Activated T-cell treated with anti-CD3 and anti-CD28 coated beads, Interleukin-2, amount 50 U/mL, for 72 hours (primary cell): ENCODE measurements around the gene CELF5. TPM values are rescaled to one million over a fixed set of nuclear protein-coding genes. Genes with fewer than 3 reads are reported as not detected.
"Not testable (repeated sequence)": the region's sequence is repeated elsewhere in the genome, so short reads cannot be mapped to it uniquely, and the experiment has no call there.

Experiments used
- ATAC-seq, 2 donors: fragments of 150-1000 bp; cut with Tn5 transposase; replicated peaks in 1 of 2; 2 replicates each; pipeline ENCODE4 v1.10.0; 2021; ENCODE audit warnings: moderate library complexity in 2 of 2, mild to moderate bottlenecking in 1 of 2
- DNase-seq, 2 donors: peaks; one replicate each; pipeline ENCODE4 v3.0.0; 2021 to 2022; ENCODE audit warnings: mixed read lengths in 1 of 2
- H3K27ac Mint-ChIP-seq: one replicate; pipeline ENCODE4 v1.8.0; 2022; ENCODE audit warnings: mild to moderate bottlenecking, moderate library complexity, mixed read lengths
- H3K27me3 Mint-ChIP-seq: one replicate; pipeline ENCODE4 v1.8.0; 2022; ENCODE audit warnings: low read depth, mixed read lengths
- H3K36me3 Mint-ChIP-seq, 2 donors: one replicate each; pipeline ENCODE4 v1.8.0; 2022; ENCODE audit warnings: mixed read lengths in 2 of 2, mild to moderate bottlenecking in 1 of 2; ENCODE audit not compliant: insufficient read depth in 2 of 2
- H3K4me1 Mint-ChIP-seq: one replicate; pipeline ENCODE4 v1.8.0; 2022; ENCODE audit warnings: low read depth, mixed read lengths
- H3K4me3 Mint-ChIP-seq, 2 donors: one replicate each; pipeline ENCODE4 v1.8.0; 2022; ENCODE audit warnings: mild to moderate bottlenecking in 2 of 2, mixed read lengths in 2 of 2, moderate library complexity in 2 of 2
- H3K9me3 Mint-ChIP-seq, 2 donors: one replicate each; pipeline ENCODE4 v1.8.0; 2022; ENCODE audit warnings: mixed read lengths in 2 of 2
- total RNA-seq, 2 donors: library from RNA; stranded (reverse); gene quantifications; one replicate each; pipeline ENCODE4 v1.2.3, GENCODE V29; 2022

CELF5 gene
- total RNA-seq, 2 donors from 2014 or later, result 0.17 to 0.42 TPM

DNA sequence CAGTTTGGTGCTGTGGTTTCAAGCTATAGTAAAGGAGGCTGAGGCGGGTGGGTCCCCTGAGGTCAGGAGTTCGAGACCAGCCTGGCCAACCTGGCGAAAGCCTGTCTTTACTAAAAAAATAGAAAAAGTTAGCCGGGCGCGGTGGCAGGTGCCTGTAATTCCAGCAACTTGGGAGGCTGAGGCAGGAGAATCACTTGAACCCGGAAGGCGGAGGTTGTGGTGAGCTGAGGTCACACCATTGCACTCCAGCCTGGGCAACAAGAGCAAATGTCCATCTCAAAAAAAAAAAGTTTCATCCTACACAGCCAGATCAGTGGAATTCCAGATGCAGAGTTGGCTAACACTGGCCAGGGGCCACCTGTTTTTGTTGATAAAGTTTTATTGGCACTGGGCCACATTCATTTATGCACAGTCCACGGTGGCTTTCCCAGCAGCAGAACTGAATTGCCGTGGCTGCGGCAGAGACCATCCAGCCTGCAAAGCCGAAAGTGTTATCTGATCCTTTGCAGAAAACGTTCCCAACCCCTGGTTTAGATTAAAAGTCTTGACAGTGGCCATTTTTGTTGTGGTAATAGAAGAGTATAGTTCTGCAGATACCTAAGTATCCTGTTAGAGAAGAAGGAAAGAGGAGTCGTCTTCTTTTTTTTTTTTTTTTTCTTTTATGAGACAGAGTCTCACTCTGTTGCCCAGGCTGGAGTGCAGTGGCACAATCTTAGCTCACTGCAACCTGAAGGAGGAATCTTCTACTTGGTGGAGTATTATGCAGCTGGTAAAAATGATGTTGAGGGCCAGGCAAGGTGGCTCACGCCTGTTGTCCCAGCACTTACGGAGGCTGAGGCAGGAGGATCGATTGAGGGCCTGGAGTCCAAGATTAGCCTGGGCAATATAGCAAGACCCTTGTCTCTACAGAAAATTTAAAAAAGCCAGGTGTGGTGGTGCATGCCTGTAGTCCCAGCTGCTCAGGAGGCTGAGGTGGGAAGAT lies 30.1 kb upstream of the CELF5 start:
- no peak overlapping the region for H3K27ac Mint-ChIP-seq

DNA sequence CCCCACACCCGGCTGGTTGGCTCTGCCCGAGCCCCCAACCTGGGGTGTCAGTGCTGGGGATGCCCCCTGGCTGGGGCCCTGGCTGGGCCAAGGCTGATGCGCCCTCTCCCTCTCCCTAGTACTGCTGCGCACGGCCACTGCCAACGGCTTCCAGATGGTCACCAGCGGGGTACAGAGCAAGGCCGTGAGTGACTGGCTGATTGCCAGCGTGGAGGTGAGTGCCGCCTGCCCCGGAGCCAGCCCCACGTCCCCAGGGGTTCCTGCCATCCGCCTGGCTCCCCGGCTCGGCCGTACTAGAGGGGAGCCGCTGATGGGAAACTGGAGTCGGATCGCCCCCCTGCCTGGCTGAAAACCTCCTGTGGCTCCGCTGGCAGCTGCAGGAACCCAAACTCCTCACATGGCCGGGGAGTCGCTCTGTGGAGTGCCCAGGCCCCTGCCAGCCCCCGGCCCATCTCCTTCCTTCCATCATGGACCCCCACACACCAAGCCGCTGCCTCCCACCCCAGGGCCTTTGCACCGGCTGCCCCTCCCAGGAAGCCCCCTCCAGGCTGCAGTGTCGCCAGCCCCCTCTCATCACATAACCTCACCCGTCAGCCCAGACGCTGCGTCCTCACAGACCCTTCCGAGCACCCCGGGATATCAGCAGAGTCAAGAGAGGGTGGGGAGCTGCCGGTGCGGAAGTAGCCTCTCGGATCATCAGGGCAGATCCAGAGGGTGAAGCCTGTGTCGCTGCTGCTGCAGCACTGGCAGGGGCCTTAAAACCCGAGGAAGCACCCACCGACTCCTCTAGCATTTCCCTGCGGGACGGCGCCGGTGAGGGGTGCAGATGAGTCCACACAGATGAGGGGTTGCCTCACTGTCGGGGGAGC lies 28.2 kb upstream of the CELF5 start:
- no peak overlapping the region for H3K27ac Mint-ChIP-seq
- H3K4me3 Mint-ChIP-seq, result no peak overlapping the region
- DNase-seq (no peak), ATAC-seq (no peak)
- no peaks in the 10 kb centered on the region for H3K9me3 Mint-ChIP-seq
- H3K36me3 Mint-ChIP-seq, result peaks cover 0 to 2% of the 10 kb centered on the region in 2 donors
- H3K4me1 Mint-ChIP-seq, result no peaks in the 10 kb centered on the region
- H3K27me3 Mint-ChIP-seq, result no peaks in the 10 kb centered on the region

More for the DNA sequence above, 30.1 kb upstream of the CELF5 start:
- Mint-ChIP-seq H3K4me1 (no peaks in the 10 kb centered on the region), H3K27me3 (no peaks in the 10 kb centered on the region), H3K9me3 (no peaks in the 10 kb centered on the region), H3K4me3 (no peak overlapping the region), H3K36me3 (peaks cover 0 to 2% of the 10 kb centered on the region in 2 donors)
- ATAC-seq, result no peak
- no peak for DNase-seq

DNA sequence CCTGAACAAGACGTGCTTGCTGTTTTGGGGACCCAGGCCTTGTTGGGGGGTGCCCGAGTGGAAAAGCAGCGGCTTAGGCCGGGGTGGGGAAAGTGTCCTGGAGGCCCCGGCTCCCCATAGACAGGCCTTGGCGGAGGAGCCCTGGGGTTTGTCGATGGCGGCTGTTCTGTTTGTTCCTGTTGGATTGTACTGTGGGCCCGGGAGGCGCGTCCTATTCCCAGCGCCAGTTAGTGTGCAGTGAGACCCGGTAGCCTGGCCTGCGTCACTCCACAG lies 27.6 kb upstream of the CELF5 start:
- H3K9me3 Mint-ChIP-seq, result no peaks in the 10 kb centered on the region
- no peaks in the 10 kb centered on the region for H3K4me1 Mint-ChIP-seq
- no peaks in the 10 kb centered on the region for H3K27me3 Mint-ChIP-seq
- peaks cover 0 to 2% of the 10 kb centered on the region in 2 donors for H3K36me3 Mint-ChIP-seq
- no peak overlapping the region for H3K4me3 Mint-ChIP-seq
- no peak for DNase-seq
- H3K27ac Mint-ChIP-seq, result no peak overlapping the region
- ATAC-seq, result no peak

DNA sequence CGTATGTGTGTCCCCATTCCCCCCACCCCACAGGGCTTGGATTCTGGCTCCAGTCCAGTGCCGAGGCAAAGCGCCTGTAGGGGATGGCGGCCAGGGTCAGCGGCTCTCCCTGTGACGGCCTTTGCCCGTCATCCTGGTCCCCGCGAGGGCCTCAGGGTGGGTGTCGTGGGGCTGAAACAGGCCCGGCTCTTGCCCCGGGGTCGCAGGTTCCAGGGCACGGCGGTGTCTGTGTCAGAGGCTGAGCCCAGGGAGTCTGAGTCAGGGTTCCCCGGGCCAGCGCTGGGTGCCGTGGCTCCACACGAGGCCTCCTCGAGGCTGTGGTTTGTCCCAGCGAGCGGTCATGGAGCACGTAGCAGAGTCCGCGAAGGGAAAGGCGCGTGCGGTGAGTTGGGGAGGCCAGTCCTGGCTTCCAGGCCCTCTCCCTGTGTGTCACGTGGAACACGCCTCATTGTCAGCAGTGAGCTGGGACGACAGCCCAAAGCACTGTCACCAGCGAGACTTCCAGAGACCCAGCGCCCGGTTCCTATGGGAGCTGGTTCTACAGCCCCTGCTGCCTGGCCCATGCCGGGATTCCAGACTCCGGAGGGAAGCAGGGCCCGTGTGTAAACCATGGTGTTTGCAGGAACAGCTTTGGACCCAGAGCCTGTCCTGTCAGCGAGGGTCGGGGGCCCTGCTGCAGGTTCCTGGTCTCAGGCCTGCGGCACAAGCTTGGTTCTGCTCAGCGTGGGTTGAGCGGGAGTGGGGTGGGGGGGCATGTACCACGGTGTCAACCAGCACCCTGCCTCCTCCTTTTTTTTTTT lies 25.4 kb upstream of the CELF5 start:
- Mint-ChIP-seq H3K9me3 (no peaks in the 10 kb centered on the region), H3K4me3 (no peak overlapping the region), H3K36me3 (no peaks in the 10 kb centered on the region), H3K27me3 (no peaks in the 10 kb centered on the region), H3K4me1 (no peaks in the 10 kb centered on the region), H3K27ac (no peak overlapping the region)
- DNase-seq (no peak), ATAC-seq (no peak)

DNA sequence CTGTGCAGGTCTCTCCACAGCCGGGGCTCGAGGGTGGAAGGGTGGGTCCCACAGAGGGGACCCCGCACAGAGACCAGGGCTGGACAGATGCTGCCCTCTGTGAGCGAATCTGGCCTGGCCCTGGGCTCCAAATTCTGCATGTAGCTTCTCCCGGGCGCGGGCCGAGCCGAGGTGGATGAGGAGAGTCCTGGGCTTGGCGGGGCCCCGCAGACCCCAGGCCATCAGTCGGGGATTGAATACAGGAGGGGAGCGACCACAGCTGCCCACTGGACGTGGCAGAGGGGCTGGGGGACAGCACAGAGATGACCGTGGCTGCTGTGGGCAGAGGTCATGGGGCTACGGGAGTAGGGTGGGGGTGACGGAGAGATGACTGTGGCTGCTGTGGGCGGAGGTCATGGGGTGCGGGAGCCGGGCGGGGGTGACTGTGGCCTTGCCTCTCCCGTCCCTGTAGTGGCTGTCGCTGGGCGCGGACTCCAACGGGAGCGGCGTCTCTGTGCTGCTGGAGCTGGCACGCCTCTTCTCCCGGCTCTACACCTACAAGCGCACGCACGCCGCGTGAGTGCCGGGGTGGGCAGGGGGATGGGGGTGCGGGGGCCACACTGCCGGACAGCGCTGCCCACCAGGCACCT lies 23.3 kb upstream of the CELF5 start:
- no peaks in the 10 kb centered on the region for H3K36me3 Mint-ChIP-seq
- no peaks in the 10 kb centered on the region for H3K27me3 Mint-ChIP-seq
- no peak overlapping the region for H3K4me3 Mint-ChIP-seq
- ATAC-seq (no peak), DNase-seq (no peak)
- no peak overlapping the region for H3K27ac Mint-ChIP-seq
- H3K9me3 Mint-ChIP-seq, result no peaks in the 10 kb centered on the region
- no peaks in the 10 kb centered on the region for H3K4me1 Mint-ChIP-seq

DNA sequence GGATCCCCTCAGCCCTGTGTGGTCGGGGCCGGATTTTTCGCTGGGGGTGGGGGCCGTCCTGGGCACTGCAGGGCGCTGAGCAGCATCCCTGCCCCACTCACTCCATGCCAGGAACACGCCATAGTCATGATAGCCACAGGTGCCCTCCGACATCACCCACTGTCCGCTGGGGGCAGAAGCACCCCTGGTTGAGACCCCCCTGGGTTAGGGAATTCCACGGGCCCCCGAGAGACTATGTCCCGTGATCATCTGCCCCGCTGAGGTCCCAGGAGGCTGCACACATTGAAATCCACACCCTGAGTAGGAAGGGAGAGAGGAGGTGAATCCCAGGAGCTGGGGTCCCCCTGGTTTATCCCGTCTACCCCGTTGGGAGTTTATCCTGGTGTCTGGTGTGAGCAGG lies 22.6 kb upstream of the CELF5 start:
- H3K36me3 Mint-ChIP-seq, result no peaks in the 10 kb centered on the region
- H3K27me3 Mint-ChIP-seq, result no peaks in the 10 kb centered on the region
- H3K4me3 Mint-ChIP-seq, result no peak overlapping the region
- no peaks in the 10 kb centered on the region for H3K9me3 Mint-ChIP-seq
- H3K27ac Mint-ChIP-seq, result no peak overlapping the region
- DNase-seq, result no peak
- ATAC-seq, result no peak
- no peaks in the 10 kb centered on the region for H3K4me1 Mint-ChIP-seq

DNA sequence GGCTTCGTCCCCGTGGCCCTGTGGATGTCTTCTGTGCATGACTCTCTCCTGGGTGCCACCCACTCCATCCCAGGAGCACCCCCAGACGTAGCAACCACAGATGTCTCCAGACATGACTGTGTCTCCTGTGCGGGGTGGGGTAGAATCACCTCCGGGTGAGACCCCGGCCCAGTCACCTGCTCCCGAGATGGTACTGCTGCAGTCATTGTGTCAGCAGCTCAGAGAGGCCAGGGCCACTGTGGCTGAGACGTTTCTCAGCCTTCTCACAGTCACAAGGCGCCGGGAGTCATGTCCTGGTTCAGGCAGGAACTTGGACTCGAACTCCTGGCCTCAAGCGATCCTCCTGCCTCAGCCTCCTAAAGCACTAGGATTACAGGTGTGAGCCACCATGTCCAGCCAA lies 22.1 kb upstream of the CELF5 start:
- no peak overlapping the region for H3K4me3 Mint-ChIP-seq
- H3K4me1 Mint-ChIP-seq, result no peaks in the 10 kb centered on the region
- DNase-seq, result no peak

DNA sequence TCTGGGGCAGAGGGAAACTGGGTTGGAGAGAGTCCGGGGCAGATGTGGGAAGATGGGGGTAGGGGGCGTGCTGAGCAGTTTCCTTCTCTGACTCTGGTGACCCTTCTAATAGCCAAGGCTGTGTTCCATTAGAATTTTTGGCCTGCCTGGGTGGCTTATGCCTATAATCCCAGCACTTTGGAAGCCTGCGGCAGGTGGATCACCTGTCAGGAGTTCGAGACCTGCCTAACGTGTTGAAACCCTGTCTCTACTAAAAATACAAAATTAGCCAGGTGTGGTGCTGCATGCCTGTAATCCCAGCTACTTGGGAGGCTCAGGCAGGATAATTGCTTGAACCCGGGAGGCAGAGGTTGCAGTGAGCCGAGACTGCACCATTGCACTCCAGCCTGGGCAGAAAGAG lies 21.6 kb upstream of the CELF5 start:
- H3K36me3 Mint-ChIP-seq, DNase-seq, H3K27ac Mint-ChIP-seq, H3K4me3 Mint-ChIP-seq, ATAC-seq, H3K27me3 Mint-ChIP-seq, H3K9me3 Mint-ChIP-seq, H3K4me1 Mint-ChIP-seq: not testable (repeated sequence)

More for the DNA sequence above, 22.1 kb upstream of the CELF5 start:
- Mint-ChIP-seq H3K27me3 (no peaks in the 10 kb centered on the region), H3K36me3 (no peaks in the 10 kb centered on the region), H3K9me3 (no peaks in the 10 kb centered on the region), H3K27ac (no peak overlapping the region)
- no peak for ATAC-seq

DNA sequence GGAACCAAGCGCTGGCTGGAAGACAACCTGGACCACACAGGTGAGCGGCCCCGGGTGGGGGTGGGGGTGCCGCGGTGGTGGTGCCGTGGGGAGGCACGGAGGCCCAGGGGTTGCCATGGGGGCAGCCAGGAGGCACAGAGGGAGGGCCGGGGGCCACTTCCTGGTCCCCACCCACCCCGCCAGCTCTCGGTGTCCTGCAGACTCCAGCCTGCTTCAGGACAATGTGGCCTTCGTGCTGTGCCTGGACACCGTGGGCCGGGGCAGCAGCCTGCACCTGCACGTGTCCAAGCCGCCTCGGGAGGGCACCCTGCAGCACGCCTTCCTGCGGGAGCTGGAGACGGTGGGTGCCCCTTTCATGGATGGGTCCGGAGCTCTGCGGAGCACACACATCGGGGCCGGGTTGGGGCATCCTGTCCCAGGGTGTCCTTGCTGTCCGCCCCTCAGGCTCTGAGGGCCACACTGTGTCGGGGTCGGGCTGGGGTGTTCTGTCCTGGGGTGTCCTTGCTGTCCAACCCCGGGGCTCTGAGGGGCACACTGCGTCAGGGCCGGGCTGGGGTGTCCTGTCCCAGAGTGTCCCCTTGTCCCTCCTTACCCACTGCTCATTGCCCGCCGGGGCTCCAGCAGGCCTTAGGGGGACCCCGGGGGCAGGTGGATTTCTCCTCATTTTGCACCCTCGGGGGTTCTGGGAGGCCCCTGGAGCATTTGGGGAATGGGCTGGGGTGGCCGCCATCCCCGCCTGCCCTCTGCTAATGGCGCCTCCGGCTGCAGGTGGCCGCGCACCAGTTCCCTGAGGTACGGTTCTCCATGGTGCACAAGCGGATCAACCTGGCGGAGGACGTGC lies 20.4 kb upstream of the CELF5 start:
- no peak overlapping the region for H3K27ac Mint-ChIP-seq
- H3K27me3 Mint-ChIP-seq, result no peaks in the 10 kb centered on the region
- ATAC-seq (no peak), DNase-seq (no peak)
- no peaks in the 10 kb centered on the region for H3K4me1 Mint-ChIP-seq
- H3K4me3 Mint-ChIP-seq, result no peak overlapping the region
- no peaks in the 10 kb centered on the region for H3K9me3 Mint-ChIP-seq
- H3K36me3 Mint-ChIP-seq, result no peaks in the 10 kb centered on the region

DNA sequence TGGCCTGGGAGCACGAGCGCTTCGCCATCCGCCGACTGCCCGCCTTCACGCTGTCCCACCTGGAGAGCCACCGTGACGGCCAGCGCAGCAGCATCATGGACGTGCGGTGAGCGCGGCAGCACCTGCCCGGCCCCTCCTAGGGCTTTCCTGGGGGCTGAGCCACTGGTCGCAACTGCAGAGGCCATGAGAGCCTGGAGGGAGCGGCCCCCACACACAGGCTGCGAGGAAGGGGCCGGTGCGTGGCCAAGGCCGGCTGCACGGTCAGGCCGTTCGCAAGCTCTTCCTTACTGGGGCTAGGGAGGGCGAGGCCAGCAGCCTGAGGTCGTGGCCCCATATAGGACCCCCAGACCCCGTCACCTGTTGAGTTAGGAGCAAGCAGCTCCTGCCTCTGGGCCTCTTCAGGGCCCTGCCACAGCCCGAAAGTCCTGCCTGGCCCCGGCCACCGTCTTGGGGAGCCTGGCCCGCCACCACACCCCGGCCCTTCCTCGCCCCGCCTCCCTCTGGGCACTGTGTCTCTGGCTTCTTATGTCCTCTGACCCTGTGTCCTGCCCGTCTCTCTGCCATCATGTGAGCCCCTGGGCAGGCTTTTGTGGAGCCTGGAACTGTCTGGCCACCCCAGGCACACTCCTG lies 19.7 kb upstream of the CELF5 start:
- H3K36me3 Mint-ChIP-seq, result no peaks in the 10 kb centered on the region
- H3K9me3 Mint-ChIP-seq, result no peaks in the 10 kb centered on the region
- H3K27ac Mint-ChIP-seq, result no peak overlapping the region
- ATAC-seq, result no peak
- DNase-seq, result no peak
- no peaks in the 10 kb centered on the region for H3K27me3 Mint-ChIP-seq
- H3K4me3 Mint-ChIP-seq, result no peak overlapping the region
- H3K4me1 Mint-ChIP-seq, result no peaks in the 10 kb centered on the region

DNA sequence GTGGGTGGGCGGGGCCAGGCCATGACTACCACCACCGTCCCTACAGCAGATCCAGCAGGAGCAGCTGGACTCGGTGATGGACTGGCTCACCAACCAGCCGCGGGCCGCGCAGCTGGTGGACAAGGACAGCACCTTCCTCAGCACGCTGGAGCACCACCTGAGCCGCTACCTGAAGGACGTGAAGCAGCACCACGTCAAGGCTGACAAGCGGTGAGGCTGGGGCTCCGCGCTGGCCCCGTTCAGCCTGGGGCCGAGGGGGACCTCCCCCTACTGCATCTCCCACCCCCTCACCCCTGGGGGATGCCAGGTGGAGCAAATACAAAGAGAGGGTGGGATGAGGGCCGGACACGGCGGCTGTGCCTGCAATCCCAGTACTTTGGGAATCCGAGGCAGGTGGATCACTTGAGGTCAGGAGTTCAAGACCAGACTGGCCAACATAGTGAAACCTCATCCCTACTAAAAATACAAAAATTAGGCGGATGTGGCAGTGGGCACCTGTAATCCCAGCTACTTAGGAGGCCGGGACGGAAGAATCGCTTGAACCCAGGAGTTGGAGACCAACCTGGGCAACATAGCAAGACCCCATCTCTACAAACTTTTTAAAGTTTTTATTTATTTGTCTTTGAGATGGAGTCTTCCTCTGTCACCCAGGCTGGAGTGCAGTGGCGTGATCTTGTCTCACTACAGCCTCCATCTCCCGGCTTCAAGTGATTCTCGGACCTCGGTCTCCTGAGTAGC lies 18.1 kb upstream of the CELF5 start:
- Mint-ChIP-seq H3K4me1 (no peaks in the 10 kb centered on the region), H3K36me3 (no peaks in the 10 kb centered on the region), H3K4me3 (no peak overlapping the region), H3K27ac (no peak overlapping the region), H3K9me3 (no peaks in the 10 kb centered on the region), H3K27me3 (no peaks in the 10 kb centered on the region)
- DNase-seq (no peak), ATAC-seq (no peak)
